ENCODE data around the gene TPPP3. TPM values are rescaled to one million over a fixed set of nuclear protein-coding genes. Genes with fewer than 3 reads are reported as not detected.

Gene TPPP3
- total and polyA plus RNA-seq, 9 of the 15 experiments (the other 6 are each of a cell fraction or from before 2014, with no cell fraction given) = 0.13 to 0.50 (median 0.36) TPM; not detected in 2

- WGBS (ENCODE audit: insufficient coverage, low coverage, missing lambda C conversion rate) = 62% methylated on average over 3 of the region's 5 CpGs
Observed at GRCh38 chr16:67441907-67442306, 48.6 kb upstream of the TPPP3 start.

More at GRCh38 chr16:67441907-67442306, 48.6 kb upstream of the TPPP3 start:
- POLR2A ChIA-PET = interaction anchor here (0.5 to 1.3 kb wide), 3 partner anchors 8 to 26 kb away, joined by 3 read pairs; no protein-coding TSS in a partner anchor
- in situ Hi-C loops (cut with MboI) (no loop called here), intact Hi-C loops (cut with micrococcal nuclease) (no loop called here)
- Histone ChIP-seq H3K36me3 (ENCODE audit: control insufficient read depth, insufficient read depth, low read length) (peaks cover 59% of the 10 kb centered on the region; the same call in 2 of the 3 replicates), H4K20me1 (replicated peaks; ENCODE audit: control insufficient read depth, insufficient read depth, low read length) (peaks cover 18% of the 10 kb centered on the region; the same call in 1 of the 2 replicates), H3K27ac (ENCODE audit: extremely low read depth, low read depth, low read length) (no peak overlapping the region), H3K79me2 (ENCODE audit: control insufficient read depth, insufficient read depth, low read length) (no peaks in the 10 kb centered on the region), H2AFZ (ENCODE audit: low read depth, low read length) (no peak overlapping the region), H3K9me1 (ENCODE audit: control insufficient read depth, insufficient read depth, low read length) (no peaks in the 10 kb centered on the region), H3K9ac (ENCODE audit: insufficient read depth in 1 of 2, low read depth in 2 of 2, low read length in 2 of 2) (peak overlapping the region in 1 of 2 experiments; percentile 50; a peak in 1 of 4 replicates), H3K4me3 (no peak overlapping the region), H3K9me3 (replicated peaks; ENCODE audit: control insufficient read depth, insufficient read depth, low read depth, low read length) (no peaks in the 10 kb centered on the region), H3K4me1 (replicated peaks in 1 of 2; ENCODE audit: control insufficient read depth in 2 of 2, insufficient read depth in 2 of 2, low read length in 2 of 2) (peaks cover 0 to 30% of the 10 kb centered on the region in 2 experiments; a peak in 2 of 5 replicates), H3K27me3 (ENCODE audit: control insufficient read depth in 2 of 2, insufficient read depth in 2 of 2, low read length in 2 of 2) (no peaks in the 10 kb centered on the region), H3K4me2 (ENCODE audit: insufficient read depth, low read length) (no peak overlapping the region)
- no TSS peak for BruUV-seq (replicated peaks)
- TF ChIP-seq XRCC4 (IDR thresholded peaks at IDR 0.05; ENCODE audit: extremely low read depth, insufficient read depth, insufficient read length) = no peak
- no peak for TF ChIP-seq ZKSCAN8 (CRISPR knock-in tag; IDR thresholded peaks at IDR 0.05)
- no peak for TF ChIP-seq PKNOX1 (IDR thresholded peaks at IDR 0.05)
- no peak for TF ChIP-seq PRMT5 (CRISPR knock-in tag; IDR thresholded peaks at IDR 0.05)
- no peak for TF ChIP-seq ZNF395 (CRISPR knock-in tag; IDR thresholded peaks at IDR 0.05)
- no peak for TF ChIP-seq SMARCA5 (IDR thresholded peaks at IDR 0.05)
- TF ChIP-seq SMARCA4 (IDR thresholded peaks at IDR 0.05) = no peak
- no peak for TF ChIP-seq CHD1 (IDR thresholded peaks at IDR 0.05; ENCODE audit: low read length)
- no peak for TF ChIP-seq FOXP1 (CRISPR knock-in tag; IDR thresholded peaks at IDR 0.05)
- TF ChIP-seq HSF4 (CRISPR knock-in tag; IDR thresholded peaks at IDR 0.05; ENCODE audit: borderline replicate concordance) = no peak
- no peak for TF ChIP-seq ZC3H4 (CRISPR knock-in tag; IDR thresholded peaks at IDR 0.05; ENCODE audit: borderline replicate concordance)
- TF ChIP-seq MCM3 (IDR thresholded peaks at IDR 0.05) = no peak
- no peak for TF ChIP-seq ZNF668 (CRISPR knock-in tag; IDR thresholded peaks at IDR 0.05)
- no peak for TF ChIP-seq MTA1 (IDR thresholded peaks at IDR 0.05; ENCODE audit: borderline replicate concordance)
- TF ChIP-seq ZBED1 (IDR thresholded peaks at IDR 0.05) = no peak
- no peak for TF ChIP-seq HDAC2 (IDR thresholded peaks at IDR 0.05)
- TF ChIP-seq ZNF512 (tag; IDR thresholded peaks at IDR 0.05) = no peak
- no peak for TF ChIP-seq FUS (optimal IDR thresholded peaks at IDR 0.05; ENCODE audit: low read depth, low read length)
- CTCF ChIA-PET (ENCODE audit: low intra/inter-chr PET ratio) = no interaction called here
- no peak for FAIRE-seq
- DNase-seq (ENCODE audit: extremely low read depth in 1 of 4, low spot score in 3 of 4) = no peak
- ATAC-seq = no peak

All from K562 (cell line).